ENCODE results near the gene FAM222A. TPM values are rescaled to one million over a fixed set of nuclear protein-coding genes. Genes with fewer than 3 reads are reported as not detected.

Gene FAM222A
- total RNA-seq, 1 donor from 2014 or later, result 0.99 TPM

- DNase-seq (ENCODE audit: extremely low read depth, low read depth, low spot score), result no peak
Observed at GRCh38 chr12:109724321-109724892, 10.8 kb downstream of the FAM222A start.

DNA sequence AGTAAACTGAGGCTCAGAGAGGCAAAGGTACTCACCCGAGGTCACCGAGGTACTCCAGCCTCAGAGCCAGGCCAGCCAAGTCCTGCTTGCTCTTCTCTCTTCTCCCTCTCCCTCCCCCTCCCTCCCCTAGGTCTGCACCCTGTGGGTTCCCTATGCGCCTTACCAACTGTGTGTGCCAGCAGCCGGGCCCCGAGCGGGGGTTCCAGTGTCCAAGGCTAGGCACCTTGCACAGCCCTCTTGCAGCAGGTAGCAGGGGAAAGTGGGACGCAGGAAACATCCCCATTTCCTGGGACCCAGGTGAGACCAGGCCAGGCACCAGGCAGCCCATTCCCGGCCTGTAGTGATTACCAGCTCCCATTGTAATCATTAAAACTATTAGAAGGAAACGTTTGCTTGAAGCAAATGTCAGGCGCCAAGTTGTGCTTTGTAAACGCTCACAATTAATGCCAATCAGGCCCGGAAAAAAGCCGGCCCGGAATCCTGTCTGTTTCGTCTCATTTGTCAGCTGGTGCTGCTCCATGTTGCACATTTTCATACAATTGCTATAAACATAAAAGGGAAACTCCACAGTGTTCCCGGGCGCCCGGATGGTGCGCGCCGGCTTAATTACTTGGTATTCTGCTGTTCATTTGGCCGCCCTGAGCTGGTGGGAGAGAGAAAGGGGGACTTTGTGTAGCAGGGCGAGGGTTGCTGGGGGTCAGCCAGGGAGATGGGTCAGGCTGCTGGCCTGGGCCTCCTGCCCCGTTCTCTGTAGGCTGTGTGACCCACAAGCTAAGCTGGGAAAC is 11.9 kb downstream of the FAM222A start:
- DNase-seq (ENCODE audit: extremely low read depth, low read depth, low spot score), result no peak

DNA sequence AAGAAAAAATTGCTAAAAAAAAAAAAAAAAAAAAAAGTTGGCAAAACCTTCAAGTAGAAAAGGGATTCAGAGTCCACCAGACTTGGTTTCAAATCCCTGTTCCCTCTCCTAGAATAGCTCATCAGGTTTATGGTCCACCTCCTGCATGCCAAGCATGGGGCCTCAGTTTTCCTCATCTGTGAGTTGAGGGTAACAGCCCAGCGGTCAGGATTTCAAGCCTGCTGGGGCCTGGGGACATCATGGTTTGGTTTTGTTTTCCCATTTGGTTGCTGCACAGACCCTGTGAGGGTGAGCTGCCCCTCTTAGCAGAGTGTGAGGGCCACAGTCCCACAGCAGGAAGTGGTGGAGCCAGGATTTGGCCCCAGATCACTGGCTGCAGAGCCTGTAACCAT is 12.5 kb downstream of the FAM222A start:
- DNase-seq (ENCODE audit: extremely low read depth, low read depth, low spot score), result no peak

DNA sequence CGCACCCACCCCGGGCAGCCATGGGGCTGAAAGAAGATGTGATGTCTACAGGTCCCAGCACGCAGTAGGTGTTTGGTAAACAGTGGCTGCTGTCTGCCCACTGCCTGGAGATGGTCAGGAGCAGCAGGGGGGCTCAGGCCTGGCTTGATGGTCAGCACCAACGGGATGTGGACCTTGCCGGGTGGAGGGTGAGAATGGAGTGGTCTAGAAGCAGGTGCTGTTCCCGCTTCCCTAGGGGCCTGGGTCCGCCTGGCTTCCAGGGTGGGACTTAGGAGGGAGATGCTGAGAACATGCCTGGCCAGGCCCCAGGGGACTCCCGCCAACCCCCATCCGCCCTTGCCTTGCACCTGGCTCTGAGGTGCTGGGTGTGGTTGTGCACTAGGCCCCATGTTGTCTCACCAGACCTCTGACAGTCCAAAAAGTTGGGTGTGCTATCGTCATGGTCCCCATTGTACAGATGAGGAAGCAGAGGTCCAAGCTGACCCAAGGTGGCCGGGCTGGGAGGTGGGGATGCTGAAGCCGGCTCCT is 12.9 kb downstream of the FAM222A start:
- no peak for DNase-seq (ENCODE audit: extremely low read depth, low read depth, low spot score)

GRCh38 chr12:109727039-109727723 is 13.6 kb downstream of the FAM222A start:
- no peak for DNase-seq (ENCODE audit: extremely low read depth, low read depth, low spot score)

- DNase-seq (ENCODE audit: extremely low read depth, low read depth, low spot score), result no peak
Observed at GRCh38 chr12:109727746-109728726, 14.4 kb downstream of the FAM222A start.

- DNase-seq (ENCODE audit: extremely low read depth, low read depth, low spot score), result no peak
Observed at GRCh38 chr12:109728921-109729320, 15.3 kb downstream of the FAM222A start.

GRCh38 chr12:109729371-109729781 is 15.8 kb downstream of the FAM222A start:
- DNase-seq (ENCODE audit: extremely low read depth, low read depth, low spot score), result no peak

DNA sequence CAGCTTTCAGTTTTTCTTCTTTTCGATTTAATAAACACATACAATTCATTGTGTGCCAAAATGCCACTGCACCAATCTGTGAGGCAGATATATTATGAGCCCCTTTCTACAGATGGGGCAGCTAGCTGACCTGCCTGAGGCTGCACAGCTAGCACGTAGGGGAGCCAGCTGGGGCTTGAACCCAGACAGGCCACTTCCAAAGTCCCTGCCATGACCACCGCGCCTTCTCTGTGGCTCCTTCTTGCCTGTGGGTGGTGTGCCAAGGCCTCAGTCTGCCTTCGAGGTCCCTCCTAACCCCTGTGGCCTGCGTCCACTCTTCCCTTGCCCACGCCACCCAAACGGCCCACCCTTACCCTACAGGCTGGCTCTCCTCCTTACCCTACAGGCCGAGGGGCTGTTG is 16.2 kb downstream of the FAM222A start:
- no peak for DNase-seq (ENCODE audit: extremely low read depth, low read depth, low spot score)

DNA sequence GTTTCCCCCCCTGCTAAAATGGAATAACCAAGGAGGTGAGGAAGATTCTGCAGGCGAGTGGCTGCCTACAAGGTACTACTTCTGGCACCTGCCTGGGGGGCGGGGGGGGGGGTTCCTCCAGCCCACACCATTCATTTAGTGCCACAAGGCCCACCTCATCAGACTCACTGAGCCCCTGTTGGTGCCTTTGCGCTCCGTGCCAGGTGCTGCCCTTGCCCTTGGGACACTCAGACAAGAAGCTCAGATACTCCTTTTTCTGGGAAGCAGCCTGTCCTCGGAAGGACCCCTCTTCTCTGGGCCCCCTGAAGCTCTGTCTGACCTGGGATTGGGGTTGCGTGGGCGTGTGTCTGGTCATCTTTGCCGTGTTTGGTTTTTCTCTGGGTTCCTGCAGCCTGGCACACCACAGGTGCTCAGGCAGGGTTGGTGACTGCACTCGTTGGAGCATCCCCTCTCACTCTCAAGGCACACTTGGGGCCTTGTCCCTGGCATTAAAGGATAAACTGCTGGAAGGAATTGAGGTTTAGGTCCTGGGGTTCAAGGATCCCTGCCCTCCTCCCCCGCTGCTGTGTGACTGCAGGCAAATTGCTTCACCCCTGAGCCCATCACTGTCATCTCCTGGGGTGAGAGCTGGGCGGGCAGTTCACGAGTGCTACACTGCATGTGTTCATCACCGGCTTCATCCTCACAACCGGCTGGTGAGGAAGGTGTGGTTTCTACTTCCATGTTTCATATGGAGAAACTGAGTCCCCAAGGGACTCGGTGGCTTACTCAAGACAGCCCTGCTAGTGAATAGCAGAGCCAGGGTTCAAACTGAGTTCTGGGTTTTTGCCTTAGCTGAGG is 16.9 kb downstream of the FAM222A start:
- no peak for DNase-seq (ENCODE audit: extremely low read depth, low read depth, low spot score)

GRCh38 chr12:109731231-109731731 is 17.7 kb downstream of the FAM222A start:
- DNase-seq (ENCODE audit: extremely low read depth, low read depth, low spot score), result no peak

- no peak for DNase-seq (ENCODE audit: extremely low read depth, low read depth, low spot score)
Observed at GRCh38 chr12:109731806-109732205, 18.2 kb downstream of the FAM222A start.

GRCh38 chr12:109732321-109733305 is 19.0 kb downstream of the FAM222A start:
- DNase-seq (ENCODE audit: extremely low read depth, low read depth, low spot score), result no peak

- no peak for DNase-seq (ENCODE audit: extremely low read depth, low read depth, low spot score)
Observed at GRCh38 chr12:109734219-109735000, 20.8 kb downstream of the FAM222A start.

DNA sequence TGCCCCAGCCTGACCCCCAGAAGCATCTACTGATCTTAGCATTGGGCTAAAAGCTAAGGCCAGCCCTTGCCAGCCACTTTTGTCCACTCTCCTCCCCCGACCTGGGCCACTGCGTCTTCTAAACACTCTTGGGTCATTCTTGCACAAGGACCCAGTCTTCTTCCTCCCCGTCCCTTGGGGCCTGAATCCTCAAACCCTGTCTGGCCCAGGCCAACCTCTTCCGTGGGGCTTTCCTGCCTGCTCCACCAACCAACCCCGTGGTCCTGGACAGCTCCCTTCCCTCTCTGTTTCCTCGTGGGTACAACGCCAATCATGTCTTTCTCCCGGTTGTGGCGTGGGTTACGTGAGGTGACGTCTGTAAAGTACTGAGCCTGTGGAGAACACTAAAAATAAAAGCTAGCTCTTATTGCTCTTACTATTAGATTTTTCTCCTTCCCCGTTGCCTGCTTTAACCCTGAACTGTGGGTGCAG is 21.5 kb downstream of the FAM222A start:
- DNase-seq (ENCODE audit: extremely low read depth, low read depth, low spot score), result no peak

DNA sequence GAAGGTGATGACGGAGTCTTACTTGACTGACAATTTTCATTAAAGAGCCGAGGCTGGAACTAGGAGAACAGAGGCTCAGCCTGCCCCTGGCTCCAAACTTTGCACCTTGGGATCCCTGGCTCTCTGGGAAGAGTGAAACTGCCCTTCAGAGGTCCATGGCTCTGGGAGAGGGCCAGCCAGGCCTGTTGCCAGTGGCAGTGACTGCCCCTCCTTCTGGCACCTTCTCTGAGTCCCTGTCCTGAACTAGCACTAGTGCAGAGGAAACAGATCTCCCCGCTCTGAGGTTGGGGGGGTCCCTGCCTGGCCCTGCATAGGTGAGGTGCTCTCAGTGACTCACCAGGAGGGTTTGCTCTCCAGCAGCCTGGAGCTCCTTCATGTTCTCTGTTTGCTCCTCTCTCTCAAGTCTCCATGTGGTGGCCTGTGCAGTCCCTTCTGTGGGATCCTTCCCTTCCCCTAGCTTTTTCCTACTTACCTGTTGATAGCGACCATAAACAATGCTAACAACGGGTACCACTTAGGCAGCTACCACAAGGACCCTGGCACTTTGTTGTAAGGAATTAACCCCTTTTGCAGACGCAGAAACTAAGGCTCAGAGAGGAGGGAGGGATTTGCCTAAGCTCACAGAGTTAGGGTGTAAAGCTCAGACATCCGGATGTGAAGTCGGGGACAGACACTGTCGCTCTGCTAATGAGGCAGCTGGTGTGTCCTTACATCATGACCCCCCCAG is 22.4 kb downstream of the FAM222A start:
- DNase-seq (ENCODE audit: extremely low read depth, low read depth, low spot score), result no peak

All from glomerular endothelial cell (primary cell).